NB4 (cell line): Measurements from ENCODE around the gene EDEM2.
"Not testable (repeated sequence)": the region's sequence is repeated elsewhere in the genome, so short reads cannot be mapped to it uniquely, and the experiment has no call there.

ENCODE experiments used
- DNase-seq: peaks from one replicate; pipeline ENCODE4 v3.0.0; 2010; ENCODE audit warnings: low read depth
- H3K4me3 ChIP-seq: one replicate; pipeline ENCODE4 v1.5.1; 2011; ENCODE audit warnings: mild to moderate bottlenecking, low read depth, low read length, moderate library complexity
- MYC ChIP-seq: IDR thresholded peaks from 2 replicates; pipeline ENCODE4 v1.6.1; 2011; ENCODE audit warnings: low read depth, low read length
- POLR2A ChIP-seq: IDR thresholded peaks from 2 replicates; pipeline ENCODE4 v1.6.1; 2011; ENCODE audit warnings: mild to moderate bottlenecking; ENCODE audit not compliant: insufficient read length; ENCODE audit errors: extremely low read depth
- TF ChIP-seq, protein P1 (sequence below): IDR thresholded peaks from 2 replicates; pipeline ENCODE4 v1.6.1; 2011; ENCODE audit warnings: low read depth, low read length
- TF ChIP-seq, protein P2 (sequence below): IDR thresholded peaks from one replicate; pipeline ENCODE4 v1.5.1; 2012; ENCODE audit warnings: low read depth, low read length

EDEM2 gene

GRCh38 chr20:35171438-35171752 lies 24.3 kb upstream of the EDEM2 start:
- DNase-seq: no peak
- H3K4me3 ChIP-seq: peak overlapping the region; percentile 30
- TF ChIP-seq MYC (no peak), POLR2A (no peak)
- TF ChIP-seq, protein P1, sequence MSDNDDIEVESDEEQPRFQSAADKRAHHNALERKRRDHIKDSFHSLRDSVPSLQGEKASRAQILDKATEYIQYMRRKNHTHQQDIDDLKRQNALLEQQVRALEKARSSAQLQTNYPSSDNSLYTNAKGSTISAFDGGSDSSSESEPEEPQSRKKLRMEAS: no peak
- TF ChIP-seq, protein P2, sequence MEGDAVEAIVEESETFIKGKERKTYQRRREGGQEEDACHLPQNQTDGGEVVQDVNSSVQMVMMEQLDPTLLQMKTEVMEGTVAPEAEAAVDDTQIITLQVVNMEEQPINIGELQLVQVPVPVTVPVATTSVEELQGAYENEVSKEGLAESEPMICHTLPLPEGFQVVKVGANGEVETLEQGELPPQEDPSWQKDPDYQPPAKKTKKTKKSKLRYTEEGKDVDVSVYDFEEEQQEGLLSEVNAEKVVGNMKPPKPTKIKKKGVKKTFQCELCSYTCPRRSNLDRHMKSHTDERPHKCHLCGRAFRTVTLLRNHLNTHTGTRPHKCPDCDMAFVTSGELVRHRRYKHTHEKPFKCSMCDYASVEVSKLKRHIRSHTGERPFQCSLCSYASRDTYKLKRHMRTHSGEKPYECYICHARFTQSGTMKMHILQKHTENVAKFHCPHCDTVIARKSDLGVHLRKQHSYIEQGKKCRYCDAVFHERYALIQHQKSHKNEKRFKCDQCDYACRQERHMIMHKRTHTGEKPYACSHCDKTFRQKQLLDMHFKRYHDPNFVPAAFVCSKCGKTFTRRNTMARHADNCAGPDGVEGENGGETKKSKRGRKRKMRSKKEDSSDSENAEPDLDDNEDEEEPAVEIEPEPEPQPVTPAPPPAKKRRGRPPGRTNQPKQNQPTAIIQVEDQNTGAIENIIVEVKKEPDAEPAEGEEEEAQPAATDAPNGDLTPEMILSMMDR: no peak

DNA sequence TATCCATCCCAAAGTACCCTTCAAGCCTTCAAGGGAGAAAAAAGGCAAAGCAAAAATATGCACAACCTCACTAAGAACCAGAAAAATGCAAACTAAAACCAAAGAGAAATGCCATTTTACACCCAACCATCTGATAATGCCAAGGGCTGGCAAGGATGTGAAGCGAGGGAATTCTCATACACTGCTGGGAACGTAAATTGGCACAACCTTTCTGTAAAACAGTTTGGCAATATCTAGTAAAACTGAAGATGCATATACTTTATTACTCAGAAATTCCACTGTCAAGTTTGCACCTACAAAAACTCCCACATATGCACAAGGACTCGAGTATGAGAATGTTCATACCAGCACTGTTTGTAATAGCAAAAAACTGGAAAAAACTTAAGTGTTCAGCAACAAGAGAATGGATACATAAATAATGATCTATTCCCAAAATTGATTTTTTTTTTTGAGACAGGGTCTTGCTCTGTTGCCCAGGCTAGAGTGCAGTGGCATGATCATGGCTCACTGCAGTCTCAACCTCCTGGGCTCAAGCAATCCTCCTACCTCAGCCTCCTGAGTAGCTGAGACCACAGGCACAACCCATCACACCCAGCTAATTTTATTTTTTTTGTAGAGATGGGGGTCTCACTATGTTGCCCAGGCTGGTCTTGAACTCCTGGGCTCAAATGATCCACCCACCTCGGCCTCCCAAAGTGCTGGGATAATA lies 21.7 kb upstream of the EDEM2 start:
- DNase-seq, H3K4me3 ChIP-seq: not testable (repeated sequence)

- H3K4me3 ChIP-seq: no peak overlapping the region
- TF ChIP-seq POLR2A (no peak), MYC (no peak)
- TF ChIP-seq, protein P1: no peak
- TF ChIP-seq, protein P2: no peak
- DNase-seq: no peak
Measured at GRCh38 chr20:35167787-35168186, 20.7 kb upstream of the EDEM2 start.

DNA sequence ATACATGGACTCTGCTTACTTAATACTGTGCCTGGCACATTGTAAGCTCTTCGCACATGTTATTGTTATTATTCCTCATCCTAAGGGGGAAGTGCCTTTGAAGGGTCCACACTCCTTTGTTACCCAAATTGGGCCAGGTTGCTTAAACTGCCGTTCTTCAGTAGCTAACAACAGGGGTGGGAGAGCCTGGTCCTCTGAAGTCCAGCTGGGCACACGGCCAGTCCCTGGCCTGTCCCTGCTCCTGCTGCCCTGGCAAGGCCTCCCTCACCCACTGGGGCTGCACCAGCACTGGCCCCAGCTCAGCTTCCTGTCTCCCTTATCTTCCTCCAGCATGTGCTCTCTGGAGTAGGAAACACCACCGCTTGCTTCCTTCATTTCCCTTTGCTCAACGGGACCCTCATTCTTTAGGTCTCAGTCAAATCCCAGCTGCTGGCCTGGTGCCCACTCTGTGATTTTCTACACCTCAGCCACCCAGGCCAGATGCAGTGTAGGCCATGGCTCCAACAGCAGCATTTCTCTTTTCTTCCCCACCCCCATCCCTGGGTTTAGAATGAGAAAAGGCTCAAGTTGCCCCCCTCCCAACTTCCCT lies 19.2 kb upstream of the EDEM2 start:
- TF ChIP-seq MYC (peak; percentile 35; the same call in 1 of the 2 replicates), POLR2A (no peak)
- TF ChIP-seq, protein P2: no peak
- TF ChIP-seq, protein P1: peak; percentile 51
- peak; percentile 33 for DNase-seq
- no peak overlapping the region for H3K4me3 ChIP-seq

DNA sequence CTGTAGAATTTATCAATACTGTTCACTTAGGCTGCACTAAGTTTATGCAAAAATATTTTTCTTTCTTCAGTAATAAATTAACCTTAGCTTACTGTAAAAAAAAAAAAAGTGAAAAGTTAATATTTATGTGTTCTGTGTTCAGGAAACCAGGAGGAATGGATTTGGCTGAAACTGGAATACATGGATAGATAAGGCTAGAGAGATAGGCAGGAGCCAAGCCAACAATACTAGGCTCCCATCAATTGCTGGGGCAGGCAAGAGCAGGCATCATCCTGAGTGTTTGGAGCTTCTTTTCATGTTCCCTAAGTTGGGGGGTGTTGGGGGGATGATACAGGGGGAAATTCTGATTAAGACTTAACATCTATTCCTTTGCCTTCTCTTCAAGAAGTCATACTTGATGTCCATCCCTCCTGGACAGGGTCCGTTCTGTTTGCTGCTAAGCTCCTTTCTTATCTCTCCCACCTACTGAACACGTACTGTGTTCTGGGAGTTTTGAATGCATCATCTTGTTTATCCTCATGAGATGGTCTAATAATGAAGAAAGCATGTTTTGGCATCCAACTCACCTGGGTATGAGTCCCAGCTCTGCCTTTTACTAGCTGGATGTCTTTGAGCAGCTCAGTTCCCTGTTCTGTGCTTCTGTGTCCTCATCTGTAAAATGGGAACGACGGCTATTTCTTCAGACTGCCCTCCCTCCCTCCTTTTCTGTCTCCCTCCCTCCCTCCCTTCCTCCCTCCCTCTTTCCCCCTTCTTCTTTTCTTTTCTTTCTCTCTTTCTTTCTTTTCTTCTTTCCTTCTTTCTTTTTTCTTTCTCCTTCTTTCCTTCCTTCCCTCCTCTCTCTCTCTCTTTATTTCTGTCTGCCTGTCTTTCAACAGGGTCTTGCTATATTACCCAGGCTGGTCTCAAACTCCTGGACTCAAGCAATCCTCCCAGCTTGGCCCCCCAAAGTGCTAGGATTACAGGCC lies 18.4 kb upstream of the EDEM2 start:
- TF ChIP-seq, protein P1: no peak
- no peak for TF ChIP-seq MYC
- no peak for TF ChIP-seq POLR2A
- TF ChIP-seq, protein P2: no peak
- DNase-seq: no peak
- no peak overlapping the region for H3K4me3 ChIP-seq

- not testable (repeated sequence) for H3K4me3 ChIP-seq, DNase-seq
Measured at GRCh38 chr20:35164531-35164930, 17.4 kb upstream of the EDEM2 start.

DNA sequence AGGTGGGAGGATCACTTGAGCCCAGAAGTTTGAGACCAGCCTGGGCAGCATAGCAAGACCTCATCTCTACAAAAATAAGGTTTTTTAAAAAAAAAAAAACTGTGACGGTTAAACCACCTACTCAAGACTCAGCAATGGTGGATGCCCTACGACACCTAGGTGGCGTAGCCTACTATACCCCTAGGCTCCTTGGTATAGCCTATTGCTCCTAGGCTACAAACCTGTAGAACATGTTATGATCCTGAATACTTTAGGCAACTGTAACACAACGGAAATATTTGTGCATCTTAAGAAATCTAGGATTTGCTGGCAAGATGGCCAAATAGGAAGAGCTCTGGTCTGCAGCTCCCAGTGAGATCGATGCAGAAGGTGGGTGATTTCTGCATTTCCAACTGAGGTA lies 13.2 kb upstream of the EDEM2 start:
- DNase-seq, H3K4me3 ChIP-seq: not testable (repeated sequence)
